Neural cell (in vitro differentiated cells): ENCODE measurements around the gene ZFPM1. TPM values are rescaled to one million over a fixed set of nuclear protein-coding genes. Genes with fewer than 3 reads are reported as not detected.

ENCODE experiments used
- H2AFZ ChIP-seq: fragments of 200-600, 300-800 bp; sonication (generic), shearing (Covaris generic); 2 replicates; pipeline ENCODE4 v1.6.0; 2014; ENCODE audit warnings: low read depth, mild to moderate bottlenecking, antibody characterized with exemption, low read length, moderate library complexity
- H3F3A ChIP-seq: fragments of 200-600 bp; shearing (Covaris generic); 2 replicates; pipeline ENCODE4 v1.6.1; 2016; ENCODE audit warnings: mild to moderate bottlenecking, moderate library complexity, mixed read lengths, antibody characterized with exemption, low read length; ENCODE audit not compliant: insufficient read depth, poor library complexity, severe bottlenecking
- H3K27ac ChIP-seq: fragments of 200-600, 300-800 bp; sonication (generic), shearing (Covaris generic); 2 replicates; pipeline ENCODE4 v1.5.1; 2014; ENCODE audit warnings: mild to moderate bottlenecking, low read length, moderate library complexity
- H3K27me3 ChIP-seq: fragments of 300-800, 200-600 bp; sonication (generic), shearing (Covaris generic); 2 replicates; pipeline ENCODE4 v1.6.0; 2014; ENCODE audit warnings: mild to moderate bottlenecking, low read depth, low read length, moderate library complexity; ENCODE audit not compliant: insufficient read depth
- H3K36me3 ChIP-seq: fragments of 300-800, 200-600 bp; sonication (generic), shearing (Covaris generic); 2 replicates; pipeline ENCODE4 v1.5.1; 2014; ENCODE audit warnings: mild to moderate bottlenecking, antibody characterized with exemption, low read length, moderate library complexity; ENCODE audit not compliant: insufficient read depth
- H3K4me2 ChIP-seq: fragments of 300-800, 200-600 bp; sonication (generic), shearing (Covaris generic); 2 replicates; pipeline ENCODE4 v1.6.0; 2014; ENCODE audit warnings: mild to moderate bottlenecking, low read length
- H3K4me3 ChIP-seq: fragments of 300-800, 200-600 bp; sonication (generic), shearing (Covaris generic); 2 replicates; pipeline ENCODE4 v1.5.1; 2014; ENCODE audit warnings: mild to moderate bottlenecking, low read length, moderate library complexity
- H3K79me2 ChIP-seq: fragments of 200-600 bp; shearing (Covaris generic); replicated peaks from 2 replicates; pipeline ENCODE4 v1.6.0; 2014; ENCODE audit warnings: mild to moderate bottlenecking, low read length, moderate library complexity; ENCODE audit not compliant: insufficient read depth
- H3K9ac ChIP-seq: fragments of 300-800, 200-600 bp; sonication (generic), shearing (Covaris generic); 2 replicates; pipeline ENCODE4 v1.6.1; 2016; ENCODE audit warnings: mild to moderate bottlenecking, low read length, mixed read lengths
- H3K9me2 ChIP-seq: fragments of 200-600 bp; shearing (Covaris generic); 2 replicates; pipeline ENCODE4 v1.6.1; 2016; ENCODE audit warnings: mild to moderate bottlenecking, low read length, mixed read lengths; ENCODE audit not compliant: insufficient read depth
- H3K9me3 ChIP-seq: fragments of 200-600, 300-800 bp; sonication (generic), shearing (Covaris generic); 2 replicates; pipeline ENCODE4 v1.6.1; 2016; ENCODE audit warnings: mild to moderate bottlenecking, mixed run types, low read length, moderate library complexity, mixed read lengths
- H4K20me1 ChIP-seq: fragments of 200-600 bp; shearing (Covaris generic); 2 replicates; pipeline ENCODE4 v1.6.1; 2016; ENCODE audit warnings: mild to moderate bottlenecking, mixed run types; ENCODE audit not compliant: insufficient read depth
- EP300 ChIP-seq: fragments of 450-650 bp; conservative IDR thresholded peaks from 2 replicates; pipeline ENCODE4 v1.6.1; 2014; ENCODE audit warnings: antibody characterized with exemption, mild to moderate bottlenecking, moderate library complexity; ENCODE audit not compliant: poor library complexity, severe bottlenecking
- EZH2 ChIP-seq: fragments of 200-600, 300-800 bp; shearing (Covaris generic), sonication (generic); IDR thresholded peaks from 2 replicates; pipeline ENCODE4 v1.6.1; 2014; ENCODE audit warnings: antibody characterized with exemption, low read length, borderline replicate concordance, mild to moderate bottlenecking; ENCODE audit not compliant: insufficient read depth, poor library complexity, severe bottlenecking
- MXI1 ChIP-seq: fragments of 450-650 bp; conservative IDR thresholded peaks from 2 replicates; pipeline ENCODE4 v1.6.1; 2014; ENCODE audit warnings: antibody characterized with exemption, mild to moderate bottlenecking; ENCODE audit not compliant: poor library complexity, severe bottlenecking
- POLR2AphosphoS5 ChIP-seq: IDR thresholded peaks from 2 replicates; pipeline ENCODE4 v1.6.1; 2012
- RAD21 ChIP-seq: fragments of 450-650 bp; conservative IDR thresholded peaks from 2 replicates; pipeline ENCODE4 v1.6.1; 2014; ENCODE audit warnings: antibody characterized with exemption, mild to moderate bottlenecking, moderate library complexity
- SMC3 ChIP-seq: fragments of 450-650 bp; conservative IDR thresholded peaks from 2 replicates; pipeline ENCODE4 v1.6.1; 2014; ENCODE audit warnings: antibody characterized with exemption, mild to moderate bottlenecking, moderate library complexity; ENCODE audit not compliant: poor library complexity
- TAF1 ChIP-seq: IDR thresholded peaks from 2 replicates; pipeline ENCODE4 v1.6.1; 2012; ENCODE audit warnings: low read depth
- polyA plus RNA-seq: library from polyadenylated mRNA; depleted of rRNA; stranded (reverse); fragments of >200 nt; gene quantifications from 2 replicates; pipeline ENCODE4 v1.2.3, GENCODE V29; 2014
- TF ChIP-seq, protein P1 (sequence below): fragments of 450-650 bp; IDR thresholded peaks from 2 replicates; pipeline ENCODE4 v1.5.1; 2014; ENCODE audit warnings: antibody characterized with exemption, mild to moderate bottlenecking, moderate library complexity; ENCODE audit not compliant: poor library complexity, severe bottlenecking
- TF ChIP-seq, protein P2 (sequence below): IDR thresholded peaks from 2 replicates; pipeline ENCODE4 v1.6.1; 2012; ENCODE audit warnings: borderline replicate concordance

ZFPM1 gene
- polyA plus RNA-seq, 1 donor from 2014 or later: 0.41 TPM

DNA sequence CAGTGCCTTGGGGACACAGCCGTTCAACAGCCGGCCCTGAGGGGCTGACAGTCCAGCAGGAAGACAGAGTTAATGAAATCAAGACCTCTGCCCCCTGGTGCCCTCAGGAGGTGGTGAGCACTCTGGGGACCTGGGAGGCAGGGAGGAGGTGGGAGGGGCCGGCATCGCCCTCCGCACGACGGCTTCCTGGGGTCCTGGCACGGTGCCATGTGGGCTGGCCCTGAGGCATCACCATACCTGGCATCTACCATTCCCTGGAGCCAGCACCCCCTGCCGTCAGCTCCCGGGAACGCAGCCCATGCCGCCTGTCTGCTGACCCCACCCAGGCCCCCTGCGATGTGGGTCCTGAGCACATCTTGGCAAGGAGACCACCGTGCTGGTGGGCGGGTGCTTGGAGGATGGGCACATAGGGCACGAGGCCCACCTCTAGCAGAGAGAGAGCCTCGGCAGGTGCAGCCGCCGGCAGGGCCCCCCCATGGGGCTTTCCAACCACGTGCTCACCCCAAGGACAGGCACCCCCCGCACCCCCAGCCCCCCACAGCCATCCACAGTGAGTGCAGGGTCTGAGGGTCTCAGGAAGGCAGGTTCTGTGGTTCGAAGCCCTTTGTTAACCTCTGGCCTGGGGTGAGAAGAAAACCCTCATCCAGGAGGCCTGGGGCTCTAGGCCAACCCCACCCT, 52.5 kb downstream of the ZFPM1 start:
- no peak overlapping the region for H3K4me3 ChIP-seq
- H3K36me3 ChIP-seq: no peaks in the 10 kb centered on the region
- no peaks in the 10 kb centered on the region for H3K9me3 ChIP-seq
- H3F3A ChIP-seq: no peaks in the 10 kb centered on the region
- no peak overlapping the region for H2AFZ ChIP-seq
- no peak overlapping the region for H3K9ac ChIP-seq
- no peaks in the 10 kb centered on the region for H3K27me3 ChIP-seq
- no peaks in the 10 kb centered on the region for H3K9me2 ChIP-seq
- H3K27ac ChIP-seq: no peak overlapping the region
- TF ChIP-seq EZH2: no peak
- no peak for TF ChIP-seq EP300
- TF ChIP-seq, protein P1, sequence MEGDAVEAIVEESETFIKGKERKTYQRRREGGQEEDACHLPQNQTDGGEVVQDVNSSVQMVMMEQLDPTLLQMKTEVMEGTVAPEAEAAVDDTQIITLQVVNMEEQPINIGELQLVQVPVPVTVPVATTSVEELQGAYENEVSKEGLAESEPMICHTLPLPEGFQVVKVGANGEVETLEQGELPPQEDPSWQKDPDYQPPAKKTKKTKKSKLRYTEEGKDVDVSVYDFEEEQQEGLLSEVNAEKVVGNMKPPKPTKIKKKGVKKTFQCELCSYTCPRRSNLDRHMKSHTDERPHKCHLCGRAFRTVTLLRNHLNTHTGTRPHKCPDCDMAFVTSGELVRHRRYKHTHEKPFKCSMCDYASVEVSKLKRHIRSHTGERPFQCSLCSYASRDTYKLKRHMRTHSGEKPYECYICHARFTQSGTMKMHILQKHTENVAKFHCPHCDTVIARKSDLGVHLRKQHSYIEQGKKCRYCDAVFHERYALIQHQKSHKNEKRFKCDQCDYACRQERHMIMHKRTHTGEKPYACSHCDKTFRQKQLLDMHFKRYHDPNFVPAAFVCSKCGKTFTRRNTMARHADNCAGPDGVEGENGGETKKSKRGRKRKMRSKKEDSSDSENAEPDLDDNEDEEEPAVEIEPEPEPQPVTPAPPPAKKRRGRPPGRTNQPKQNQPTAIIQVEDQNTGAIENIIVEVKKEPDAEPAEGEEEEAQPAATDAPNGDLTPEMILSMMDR: no peak
- TF ChIP-seq TAF1: no peak
- TF ChIP-seq RAD21: no peak
- TF ChIP-seq MXI1: no peak
- TF ChIP-seq, protein P2, sequence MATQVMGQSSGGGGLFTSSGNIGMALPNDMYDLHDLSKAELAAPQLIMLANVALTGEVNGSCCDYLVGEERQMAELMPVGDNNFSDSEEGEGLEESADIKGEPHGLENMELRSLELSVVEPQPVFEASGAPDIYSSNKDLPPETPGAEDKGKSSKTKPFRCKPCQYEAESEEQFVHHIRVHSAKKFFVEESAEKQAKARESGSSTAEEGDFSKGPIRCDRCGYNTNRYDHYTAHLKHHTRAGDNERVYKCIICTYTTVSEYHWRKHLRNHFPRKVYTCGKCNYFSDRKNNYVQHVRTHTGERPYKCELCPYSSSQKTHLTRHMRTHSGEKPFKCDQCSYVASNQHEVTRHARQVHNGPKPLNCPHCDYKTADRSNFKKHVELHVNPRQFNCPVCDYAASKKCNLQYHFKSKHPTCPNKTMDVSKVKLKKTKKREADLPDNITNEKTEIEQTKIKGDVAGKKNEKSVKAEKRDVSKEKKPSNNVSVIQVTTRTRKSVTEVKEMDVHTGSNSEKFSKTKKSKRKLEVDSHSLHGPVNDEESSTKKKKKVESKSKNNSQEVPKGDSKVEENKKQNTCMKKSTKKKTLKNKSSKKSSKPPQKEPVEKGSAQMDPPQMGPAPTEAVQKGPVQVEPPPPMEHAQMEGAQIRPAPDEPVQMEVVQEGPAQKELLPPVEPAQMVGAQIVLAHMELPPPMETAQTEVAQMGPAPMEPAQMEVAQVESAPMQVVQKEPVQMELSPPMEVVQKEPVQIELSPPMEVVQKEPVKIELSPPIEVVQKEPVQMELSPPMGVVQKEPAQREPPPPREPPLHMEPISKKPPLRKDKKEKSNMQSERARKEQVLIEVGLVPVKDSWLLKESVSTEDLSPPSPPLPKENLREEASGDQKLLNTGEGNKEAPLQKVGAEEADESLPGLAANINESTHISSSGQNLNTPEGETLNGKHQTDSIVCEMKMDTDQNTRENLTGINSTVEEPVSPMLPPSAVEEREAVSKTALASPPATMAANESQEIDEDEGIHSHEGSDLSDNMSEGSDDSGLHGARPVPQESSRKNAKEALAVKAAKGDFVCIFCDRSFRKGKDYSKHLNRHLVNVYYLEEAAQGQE: no peak
- no peak for TF ChIP-seq POLR2AphosphoS5
- no peak for TF ChIP-seq SMC3
- no peaks in the 10 kb centered on the region for H4K20me1 ChIP-seq
- H3K79me2 ChIP-seq: no peaks in the 10 kb centered on the region
- H3K4me2 ChIP-seq: no peak overlapping the region

DNA sequence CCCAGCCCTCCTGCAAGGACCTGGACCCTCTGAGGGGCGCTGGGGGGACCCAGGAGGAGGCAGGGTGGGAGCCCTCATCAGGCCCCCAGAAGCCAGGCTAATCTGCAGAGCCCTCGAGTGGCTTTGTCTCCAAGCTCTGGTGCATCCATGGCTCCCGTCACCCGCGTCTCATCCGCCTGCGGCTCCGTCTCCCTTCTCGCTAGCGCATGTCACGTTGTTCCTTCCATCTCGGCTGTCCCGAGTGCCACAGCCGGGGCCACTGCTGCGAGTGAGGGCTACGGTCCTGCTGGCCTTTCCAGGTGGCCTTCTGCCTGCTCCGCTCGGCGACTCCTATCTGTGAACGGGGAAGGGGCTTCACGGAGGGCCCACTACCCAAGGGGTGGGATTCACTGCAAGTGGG, 53.6 kb downstream of the ZFPM1 start:
- Histone ChIP-seq H3K9me2 (no peaks in the 10 kb centered on the region), H3K79me2 (no peaks in the 10 kb centered on the region), H3F3A (no peaks in the 10 kb centered on the region), H2AFZ (no peak overlapping the region), H4K20me1 (no peaks in the 10 kb centered on the region), H3K4me2 (no peak overlapping the region), H3K27me3 (no peaks in the 10 kb centered on the region), H3K9ac (no peak overlapping the region), H3K9me3 (no peaks in the 10 kb centered on the region), H3K27ac (no peak overlapping the region), H3K36me3 (no peaks in the 10 kb centered on the region), H3K4me3 (no peak overlapping the region)
- TF ChIP-seq SMC3 (no peak), POLR2AphosphoS5 (no peak), MXI1 (no peak), EZH2 (no peak), RAD21 (no peak), TAF1 (no peak), EP300 (no peak)
- TF ChIP-seq, protein P2: no peak
- TF ChIP-seq, protein P1: no peak
